ENCODE results near the gene NMT2. TPM values are rescaled to one million over a fixed set of nuclear protein-coding genes. Genes with fewer than 3 reads are reported as not detected.

NMT2 gene
- total RNA-seq, 1 donor from 2014 or later, result 12.4 TPM

DNA sequence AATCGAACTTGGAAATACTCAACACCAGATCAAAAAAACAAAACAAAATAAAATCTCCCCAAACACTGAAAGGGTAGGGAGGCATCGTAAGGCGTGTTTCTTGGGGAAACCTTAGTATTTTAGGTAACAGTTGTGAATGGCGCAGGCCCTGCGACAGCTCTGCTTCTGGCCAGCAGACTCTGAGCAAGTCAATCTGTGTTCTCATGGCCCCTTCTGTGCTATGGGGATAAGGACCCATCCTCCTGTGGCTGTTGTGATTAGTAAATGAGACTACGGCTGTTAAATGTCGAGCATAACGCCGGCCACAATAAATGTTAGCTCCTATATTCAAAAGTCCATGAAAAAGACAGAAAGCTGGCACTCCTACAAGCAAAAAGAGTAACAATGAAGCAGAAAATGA lies 44.3 kb downstream of the NMT2 start:
- Histone ChIP-seq H3K4me3 (no peak overlapping the region), H3K9me3 (replicated peaks) (no peaks in the 10 kb centered on the region), H3K36me3 (peaks cover 82% of the 10 kb centered on the region), H3K4me1 (no peaks in the 10 kb centered on the region), H3K27me3 (ENCODE audit: low read depth) (no peaks in the 10 kb centered on the region), H3K27ac (replicated peaks) (no peak overlapping the region)
- intact Hi-C loops (cut with micrococcal nuclease), result no loop called here
- TF ChIP-seq, protein P1, sequence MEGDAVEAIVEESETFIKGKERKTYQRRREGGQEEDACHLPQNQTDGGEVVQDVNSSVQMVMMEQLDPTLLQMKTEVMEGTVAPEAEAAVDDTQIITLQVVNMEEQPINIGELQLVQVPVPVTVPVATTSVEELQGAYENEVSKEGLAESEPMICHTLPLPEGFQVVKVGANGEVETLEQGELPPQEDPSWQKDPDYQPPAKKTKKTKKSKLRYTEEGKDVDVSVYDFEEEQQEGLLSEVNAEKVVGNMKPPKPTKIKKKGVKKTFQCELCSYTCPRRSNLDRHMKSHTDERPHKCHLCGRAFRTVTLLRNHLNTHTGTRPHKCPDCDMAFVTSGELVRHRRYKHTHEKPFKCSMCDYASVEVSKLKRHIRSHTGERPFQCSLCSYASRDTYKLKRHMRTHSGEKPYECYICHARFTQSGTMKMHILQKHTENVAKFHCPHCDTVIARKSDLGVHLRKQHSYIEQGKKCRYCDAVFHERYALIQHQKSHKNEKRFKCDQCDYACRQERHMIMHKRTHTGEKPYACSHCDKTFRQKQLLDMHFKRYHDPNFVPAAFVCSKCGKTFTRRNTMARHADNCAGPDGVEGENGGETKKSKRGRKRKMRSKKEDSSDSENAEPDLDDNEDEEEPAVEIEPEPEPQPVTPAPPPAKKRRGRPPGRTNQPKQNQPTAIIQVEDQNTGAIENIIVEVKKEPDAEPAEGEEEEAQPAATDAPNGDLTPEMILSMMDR (IDR thresholded peaks at IDR 0.05; ENCODE audit: borderline replicate concordance), result no peak
- no peak for DNase-seq

DNA sequence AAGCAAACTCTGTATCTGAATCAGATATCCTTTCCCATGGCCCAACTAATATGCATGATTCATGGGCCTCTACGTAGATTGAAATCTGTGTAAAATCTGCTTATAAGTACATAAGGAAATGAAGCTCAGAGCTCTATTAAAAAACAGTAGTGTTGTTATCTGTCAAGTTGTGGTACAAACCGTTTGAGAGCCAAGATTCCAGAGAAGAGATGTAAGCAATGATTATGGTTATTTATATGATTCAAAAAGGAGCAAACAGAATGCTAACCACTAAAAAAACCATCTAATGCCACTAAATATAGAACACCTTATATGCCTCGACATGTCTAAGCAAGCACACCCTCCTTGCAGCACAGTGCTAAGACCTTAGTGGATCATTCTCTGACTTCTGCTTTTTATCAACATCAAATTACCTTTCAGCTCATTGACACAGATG lies 44.7 kb downstream of the NMT2 start:
- H3K4me3 ChIP-seq, result no peak overlapping the region
- no peak overlapping the region for H3K27ac ChIP-seq (replicated peaks)
- peaks cover 82% of the 10 kb centered on the region for H3K36me3 ChIP-seq
- intact Hi-C loops (cut with micrococcal nuclease), result no loop called here
- TF ChIP-seq, protein P1 (IDR thresholded peaks at IDR 0.05; ENCODE audit: borderline replicate concordance), result no peak
- no peaks in the 10 kb centered on the region for H3K4me1 ChIP-seq
- H3K27me3 ChIP-seq (ENCODE audit: low read depth), result no peaks in the 10 kb centered on the region
- H3K9me3 ChIP-seq (replicated peaks), result no peaks in the 10 kb centered on the region
- DNase-seq, result no peak

DNA sequence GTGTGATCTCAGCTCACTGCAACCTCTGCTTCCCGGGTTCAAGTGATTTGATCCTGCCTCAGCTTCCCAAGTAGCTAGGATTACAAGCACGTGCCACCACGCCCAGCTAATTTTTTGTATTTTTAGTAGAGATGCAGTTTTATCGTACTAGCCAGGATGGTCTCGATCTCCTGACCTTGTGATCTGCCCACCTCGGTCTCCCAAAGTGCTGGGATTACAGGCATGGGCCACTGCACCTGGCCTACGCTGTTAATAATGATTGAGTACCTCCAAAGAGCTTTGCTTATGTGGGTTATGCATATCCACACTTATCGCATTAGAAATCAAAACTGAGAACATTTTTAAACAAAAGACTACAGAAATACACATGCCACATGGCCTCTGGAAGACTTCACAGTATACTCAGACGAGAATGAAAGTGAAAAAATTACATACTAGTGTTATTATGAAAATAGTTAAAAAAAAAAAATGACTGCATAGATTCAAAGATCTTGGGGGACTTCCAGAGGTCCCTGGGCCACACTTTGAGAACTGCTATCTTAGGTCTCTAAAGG lies 45.9 kb downstream of the NMT2 start:
- DNase-seq, result no peak
- Histone ChIP-seq H3K4me3 (no peak overlapping the region), H3K36me3 (peaks cover 83% of the 10 kb centered on the region), H3K9me3 (replicated peaks) (no peaks in the 10 kb centered on the region), H3K27ac (replicated peaks) (no peak overlapping the region), H3K27me3 (ENCODE audit: low read depth) (no peaks in the 10 kb centered on the region), H3K4me1 (no peaks in the 10 kb centered on the region)
- TF ChIP-seq, protein P1 (IDR thresholded peaks at IDR 0.05; ENCODE audit: borderline replicate concordance), result no peak
- intact Hi-C loops (cut with micrococcal nuclease), result no loop called here

DNA sequence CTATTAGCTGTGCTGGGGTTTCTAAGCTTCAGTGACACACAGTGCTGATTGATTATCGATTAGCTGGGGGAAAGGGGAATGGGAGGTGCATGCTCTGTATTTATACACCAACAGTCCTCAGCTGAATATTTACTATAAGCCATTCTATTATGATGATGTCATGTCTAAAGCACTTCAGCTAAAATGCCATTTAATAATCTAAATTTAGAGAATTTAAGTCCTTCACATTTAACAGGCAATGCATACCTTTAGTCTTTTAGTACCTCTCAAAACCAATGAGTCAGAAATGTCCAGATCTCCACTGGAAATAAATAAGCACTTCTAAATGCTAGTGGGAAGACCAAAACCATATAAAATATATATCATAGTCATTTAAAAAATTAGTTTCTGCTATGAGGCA lies 46.8 kb downstream of the NMT2 start:
- TF ChIP-seq, protein P1 (IDR thresholded peaks at IDR 0.05; ENCODE audit: borderline replicate concordance), result no peak
- no peaks in the 10 kb centered on the region for H3K4me1 ChIP-seq
- no peak overlapping the region for H3K4me3 ChIP-seq
- no peak for DNase-seq
- H3K27ac ChIP-seq (replicated peaks), result no peak overlapping the region
- H3K27me3 ChIP-seq (ENCODE audit: low read depth), result no peaks in the 10 kb centered on the region
- peaks cover 85% of the 10 kb centered on the region for H3K36me3 ChIP-seq
- H3K9me3 ChIP-seq (replicated peaks), result peaks cover 4% of the 10 kb centered on the region
- intact Hi-C loops (cut with micrococcal nuclease), result no loop called here

DNA sequence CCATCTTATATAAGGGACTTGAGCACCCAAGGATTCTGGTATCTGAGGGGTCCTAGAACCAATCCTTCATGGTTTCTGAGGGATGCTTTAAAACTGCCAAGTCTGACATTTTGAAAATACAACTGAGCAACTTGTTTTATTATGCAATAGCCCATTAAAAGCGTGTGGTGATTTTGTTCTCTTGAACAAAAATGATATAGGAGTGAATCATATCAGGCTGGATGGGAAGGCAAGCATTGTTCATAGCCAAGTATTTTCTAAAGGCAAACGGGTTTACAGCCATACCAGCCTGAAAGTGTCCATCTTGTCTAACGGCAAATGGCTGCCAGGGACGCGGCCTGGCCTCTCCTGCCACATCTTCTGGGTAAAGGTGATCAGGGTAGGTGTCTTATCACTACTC lies 48.0 kb downstream of the NMT2 start:
- DNase-seq, result no peak
- peaks cover 11% of the 10 kb centered on the region for H3K9me3 ChIP-seq (replicated peaks)
- no peak overlapping the region for H3K4me3 ChIP-seq
- TF ChIP-seq, protein P1 (IDR thresholded peaks at IDR 0.05; ENCODE audit: borderline replicate concordance), result no peak
- peaks cover 86% of the 10 kb centered on the region for H3K36me3 ChIP-seq
- H3K4me1 ChIP-seq, result no peaks in the 10 kb centered on the region
- H3K27ac ChIP-seq (replicated peaks), result no peak overlapping the region
- H3K27me3 ChIP-seq (ENCODE audit: low read depth), result no peaks in the 10 kb centered on the region
- intact Hi-C loops (cut with micrococcal nuclease), result no loop called here

Data from left ventricle myocardium inferior (tissue), 1 donor.